ENCODE results near the gene PARM1.
"Not testable (repeated sequence)": the region's sequence is repeated elsewhere in the genome, so short reads cannot be mapped to it uniquely, and the experiment has no call there.

Gene PARM1

GRCh38 chr4:74990276-74990875, 57.5 kb downstream of the PARM1 start:
- no peak overlapping the region for H3K4me3 ChIP-seq (ENCODE audit: low read depth, low read length)
- in situ Hi-C loops (cut with HindIII; ENCODE audit: low sequenced_read_pairs): no loop called here
- TF ChIP-seq, protein P1, sequence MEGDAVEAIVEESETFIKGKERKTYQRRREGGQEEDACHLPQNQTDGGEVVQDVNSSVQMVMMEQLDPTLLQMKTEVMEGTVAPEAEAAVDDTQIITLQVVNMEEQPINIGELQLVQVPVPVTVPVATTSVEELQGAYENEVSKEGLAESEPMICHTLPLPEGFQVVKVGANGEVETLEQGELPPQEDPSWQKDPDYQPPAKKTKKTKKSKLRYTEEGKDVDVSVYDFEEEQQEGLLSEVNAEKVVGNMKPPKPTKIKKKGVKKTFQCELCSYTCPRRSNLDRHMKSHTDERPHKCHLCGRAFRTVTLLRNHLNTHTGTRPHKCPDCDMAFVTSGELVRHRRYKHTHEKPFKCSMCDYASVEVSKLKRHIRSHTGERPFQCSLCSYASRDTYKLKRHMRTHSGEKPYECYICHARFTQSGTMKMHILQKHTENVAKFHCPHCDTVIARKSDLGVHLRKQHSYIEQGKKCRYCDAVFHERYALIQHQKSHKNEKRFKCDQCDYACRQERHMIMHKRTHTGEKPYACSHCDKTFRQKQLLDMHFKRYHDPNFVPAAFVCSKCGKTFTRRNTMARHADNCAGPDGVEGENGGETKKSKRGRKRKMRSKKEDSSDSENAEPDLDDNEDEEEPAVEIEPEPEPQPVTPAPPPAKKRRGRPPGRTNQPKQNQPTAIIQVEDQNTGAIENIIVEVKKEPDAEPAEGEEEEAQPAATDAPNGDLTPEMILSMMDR (IDR thresholded peaks at IDR 0.05; ENCODE audit: low read depth, low read length, missing control alignments): no peak
- no peak for DNase-seq (ENCODE audit: low read depth)

- DNase-seq (ENCODE audit: low read depth); H3K4me3 ChIP-seq (ENCODE audit: low read depth, low read length); in situ Hi-C loops (cut with HindIII; ENCODE audit: low sequenced_read_pairs): not testable (repeated sequence)
Measured at GRCh38 chr4:74994436-74994835, 61.5 kb downstream of the PARM1 start.

- no peak overlapping the region for H3K4me3 ChIP-seq (ENCODE audit: low read depth, low read length)
- TF ChIP-seq, protein P1 (IDR thresholded peaks at IDR 0.05; ENCODE audit: low read depth, low read length, missing control alignments): no peak
- no peak for DNase-seq (ENCODE audit: low read depth)
- in situ Hi-C loops (cut with HindIII; ENCODE audit: low sequenced_read_pairs): no loop called here
Measured at GRCh38 chr4:74996996-74997395, 64.1 kb downstream of the PARM1 start.

DNA sequence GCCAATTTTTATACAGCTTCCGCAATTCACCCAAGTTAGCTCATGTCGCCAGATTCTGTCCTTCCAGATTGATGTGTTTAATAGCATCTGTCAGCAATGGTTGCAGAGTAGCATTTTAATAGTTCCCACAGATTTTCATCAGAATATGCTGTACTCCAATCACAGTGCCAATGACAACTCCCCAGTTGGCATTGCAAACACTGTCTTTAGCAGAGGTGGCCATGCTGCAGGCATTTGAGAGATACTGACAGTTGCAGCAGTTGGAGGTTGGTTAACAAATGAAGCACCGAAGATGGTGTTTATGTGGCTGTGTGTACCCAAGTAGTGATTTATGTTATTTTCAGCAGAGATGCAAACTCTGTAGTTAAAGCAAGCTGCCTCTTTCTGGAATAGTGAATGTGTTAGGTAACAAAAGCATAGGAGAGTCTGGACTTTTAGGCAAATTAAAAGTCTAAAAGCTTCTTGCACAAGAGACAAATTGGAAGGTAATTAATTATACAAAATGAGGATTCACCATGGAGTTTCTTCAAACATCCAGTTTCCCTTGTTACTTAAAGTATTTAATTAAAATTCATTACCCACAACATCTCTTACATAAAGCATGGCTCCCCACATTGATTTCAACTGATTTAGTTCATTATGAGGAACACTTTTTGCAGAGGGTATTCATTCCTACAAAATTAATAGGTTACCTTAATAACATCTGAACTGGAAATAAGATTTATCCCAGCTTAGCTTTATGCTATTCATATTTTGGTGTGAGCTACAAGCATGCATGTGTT, 65.2 kb downstream of the PARM1 start:
- DNase-seq (ENCODE audit: low read depth): no peak
- H3K4me3 ChIP-seq (ENCODE audit: low read depth, low read length): no peak overlapping the region
- TF ChIP-seq, protein P1 (IDR thresholded peaks at IDR 0.05; ENCODE audit: low read depth, low read length, missing control alignments): no peak
- in situ Hi-C loops (cut with HindIII; ENCODE audit: low sequenced_read_pairs): no loop called here

GRCh38 chr4:74999714-75000309, 66.9 kb downstream of the PARM1 start:
- in situ Hi-C loops (cut with HindIII; ENCODE audit: low sequenced_read_pairs): no loop called here
- TF ChIP-seq, protein P1 (IDR thresholded peaks at IDR 0.05; ENCODE audit: low read depth, low read length, missing control alignments): no peak
- H3K4me3 ChIP-seq (ENCODE audit: low read depth, low read length): no peak overlapping the region
- no peak for DNase-seq (ENCODE audit: low read depth)

- no peak overlapping the region for H3K4me3 ChIP-seq (ENCODE audit: low read depth, low read length)
- in situ Hi-C loops (cut with HindIII; ENCODE audit: low sequenced_read_pairs): no loop called here
- TF ChIP-seq, protein P1 (IDR thresholded peaks at IDR 0.05; ENCODE audit: low read depth, low read length, missing control alignments): no peak
- DNase-seq (ENCODE audit: low read depth): no peak
Measured at GRCh38 chr4:75001871-75002270, 69.0 kb downstream of the PARM1 start.

GRCh38 chr4:75002381-75002780, 69.5 kb downstream of the PARM1 start:
- TF ChIP-seq, protein P1 (IDR thresholded peaks at IDR 0.05; ENCODE audit: low read depth, low read length, missing control alignments): no peak
- no peak for DNase-seq (ENCODE audit: low read depth)
- in situ Hi-C loops (cut with HindIII; ENCODE audit: low sequenced_read_pairs): no loop called here
- no peak overlapping the region for H3K4me3 ChIP-seq (ENCODE audit: low read depth, low read length)

All from astrocyte of the cerebellum (primary cell).